NCI-H2107 treated with DMSO at 0.1 percent for 48 hours (cell line): ENCODE data around the gene ZNF488.

Experiments used
- DNase-seq: peaks from one replicate; lab custom pipeline; 2025; ENCODE audit not compliant: unreplicated experiment; lab: John Stamatoyannopoulos, UW

The ZNF488 gene

GRCh38 chr10:47332371-47332770 is 51.7 kb downstream of the ZNF488 start:
- DNase-seq = no peak

GRCh38 chr10:47331954-47332353 is 52.1 kb downstream of the ZNF488 start:
- no peak for DNase-seq

GRCh38 chr10:47331491-47331890 is 52.6 kb downstream of the ZNF488 start:
- DNase-seq = no peak

- DNase-seq = no peak
Measured at GRCh38 chr10:47330804-47331203, 53.3 kb downstream of the ZNF488 start.

- no peak for DNase-seq
Measured at GRCh38 chr10:47330366-47330765, 53.7 kb downstream of the ZNF488 start.

GRCh38 chr10:47329855-47330254 is 54.2 kb downstream of the ZNF488 start:
- DNase-seq = no peak

DNA sequence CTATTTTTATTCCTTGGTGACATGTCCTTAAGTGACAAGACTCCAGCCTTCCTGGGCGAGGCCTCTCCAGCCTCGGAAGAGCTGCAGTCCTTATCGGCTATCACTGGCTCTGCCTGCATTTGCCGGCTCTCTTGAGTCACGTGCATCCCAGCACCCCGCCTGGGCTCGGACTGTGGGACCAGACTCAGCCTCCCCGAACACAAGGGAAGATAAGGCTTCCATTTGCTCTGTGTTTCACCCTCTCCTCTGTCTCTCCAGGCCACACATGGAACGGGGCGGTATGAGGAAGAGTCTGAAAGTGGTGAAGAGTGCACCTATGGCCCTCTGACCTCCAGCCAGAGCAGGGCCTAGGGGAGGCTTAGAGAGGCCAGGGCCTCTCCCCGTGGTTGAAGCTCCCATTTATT is 57.2 kb downstream of the ZNF488 start:
- no peak for DNase-seq

DNA sequence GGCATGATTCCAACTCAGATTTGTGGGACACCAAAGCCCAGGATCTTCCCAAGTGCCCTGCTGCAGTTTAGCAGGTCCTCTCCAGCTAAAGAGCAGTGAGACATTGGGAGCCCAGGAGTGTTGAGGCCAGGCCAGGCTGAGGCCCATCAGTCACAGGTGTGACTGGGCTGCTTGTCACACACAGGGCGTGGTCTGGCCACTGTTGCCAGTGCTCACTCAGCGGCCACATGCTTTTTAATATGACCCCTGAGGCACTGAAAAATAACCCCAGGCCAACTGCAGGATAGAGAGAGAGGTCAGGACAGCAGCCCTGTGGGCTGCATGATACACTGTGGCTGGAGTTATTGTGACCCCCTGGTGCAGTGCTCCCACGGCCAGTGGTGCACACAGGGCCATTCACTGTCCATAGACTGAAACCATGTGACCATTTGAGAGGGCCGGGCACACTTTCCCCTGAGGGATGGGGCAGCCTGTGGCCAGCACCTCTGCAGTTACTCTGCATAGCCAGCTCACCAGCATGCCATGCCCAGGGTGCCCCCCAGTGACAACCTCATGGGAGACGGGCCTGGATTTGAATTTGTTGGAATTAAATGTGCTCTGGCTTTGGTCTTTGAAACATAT is 57.7 kb downstream of the ZNF488 start:
- no peak for DNase-seq

DNA sequence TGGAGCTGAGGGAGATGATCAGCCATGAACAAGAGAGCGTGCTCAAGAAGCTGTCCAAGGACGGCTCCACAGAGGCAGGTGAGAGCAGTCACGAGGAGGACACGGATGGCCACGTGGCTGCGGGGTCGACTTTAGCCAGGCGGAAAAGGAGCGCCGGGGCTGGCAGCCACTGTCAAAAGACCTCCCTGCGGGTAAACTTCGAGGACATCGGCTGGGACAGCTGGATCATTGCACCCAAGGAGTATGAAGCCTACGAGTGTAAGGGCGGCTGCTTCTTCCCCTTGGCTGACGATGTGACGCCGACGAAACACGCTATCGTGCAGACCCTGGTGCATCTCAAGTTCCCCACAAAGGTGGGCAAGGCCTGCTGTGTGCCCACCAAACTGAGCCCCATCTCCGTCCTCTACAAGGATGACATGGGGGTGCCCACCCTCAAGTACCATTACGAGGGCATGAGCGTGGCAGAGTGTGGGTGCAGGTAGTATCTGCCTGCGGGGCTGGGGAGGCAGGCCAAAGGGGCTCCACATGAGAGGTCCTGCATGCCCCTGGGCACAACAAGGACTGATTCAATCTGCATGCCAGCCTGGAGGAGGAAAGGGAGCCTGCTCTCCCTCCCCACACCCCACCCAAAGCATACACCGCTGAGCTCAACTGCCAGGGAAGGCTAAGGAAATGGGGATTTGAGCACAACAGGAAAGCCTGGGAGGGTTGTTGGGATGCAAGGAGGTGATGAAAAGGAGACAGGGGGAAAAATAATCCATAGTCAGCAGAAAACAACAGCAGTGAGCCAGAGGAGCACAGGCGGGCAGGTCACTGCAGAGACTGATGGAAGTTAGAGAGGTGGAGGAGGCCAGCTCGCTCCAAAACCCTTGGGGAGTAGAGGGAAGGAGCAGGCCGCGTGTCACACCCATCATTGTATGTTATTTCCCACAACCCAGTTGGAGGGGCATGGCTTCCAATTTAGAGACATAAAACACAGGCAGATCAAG is 58.5 kb downstream of the ZNF488 start:
- DNase-seq = no peak

- DNase-seq = no peak
Measured at GRCh38 chr10:47323636-47324296, 60.3 kb downstream of the ZNF488 start.

- no peak for DNase-seq
Measured at GRCh38 chr10:47323087-47323486, 61.0 kb downstream of the ZNF488 start.

DNA sequence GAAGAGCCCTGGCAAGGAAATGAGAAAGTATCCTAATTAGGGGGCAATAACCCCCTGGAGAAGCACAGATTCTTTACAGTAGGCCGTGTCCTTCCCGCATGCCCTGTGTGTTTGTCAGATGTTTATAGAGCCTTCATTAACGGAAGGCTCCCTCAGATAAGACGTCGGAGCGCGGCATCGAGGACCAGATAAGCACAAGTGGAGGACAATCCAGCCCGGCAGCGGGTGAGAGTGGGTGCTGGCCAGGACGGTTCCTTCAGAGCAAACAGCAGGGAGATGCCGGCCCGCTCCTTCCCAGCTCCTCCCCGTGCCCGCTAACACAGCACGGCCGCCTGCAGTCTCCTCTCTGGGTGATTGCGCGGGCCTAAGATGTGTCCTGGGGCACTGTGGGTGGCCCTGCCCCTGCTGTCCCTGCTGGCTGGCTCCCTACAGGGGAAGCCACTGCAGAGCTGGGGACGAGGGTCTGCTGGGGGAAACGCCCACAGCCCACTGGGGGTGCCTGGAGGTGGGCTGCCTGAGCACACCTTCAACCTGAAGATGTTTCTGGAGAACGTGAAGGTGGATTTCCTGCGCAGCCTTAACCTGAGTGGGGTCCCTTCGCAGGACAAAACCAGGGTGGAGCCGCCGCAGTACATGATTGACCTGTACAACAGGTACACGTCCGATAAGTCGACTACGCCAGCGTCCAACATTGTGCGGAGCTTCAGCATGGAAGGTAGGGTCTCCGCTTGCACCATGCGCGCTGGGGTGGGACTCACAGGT is 61.6 kb downstream of the ZNF488 start, which contains the start of gene GDF2:
Gene GDF2, plus strand, starts transcription at position 155 of the 762 bp plus-strand sequence. Its CDS starts 215 bp downstream, at position 370.
- DNase-seq = no peak

- no peak for DNase-seq
Measured at GRCh38 chr10:47321521-47322195, 62.4 kb downstream of the ZNF488 start.

DNA sequence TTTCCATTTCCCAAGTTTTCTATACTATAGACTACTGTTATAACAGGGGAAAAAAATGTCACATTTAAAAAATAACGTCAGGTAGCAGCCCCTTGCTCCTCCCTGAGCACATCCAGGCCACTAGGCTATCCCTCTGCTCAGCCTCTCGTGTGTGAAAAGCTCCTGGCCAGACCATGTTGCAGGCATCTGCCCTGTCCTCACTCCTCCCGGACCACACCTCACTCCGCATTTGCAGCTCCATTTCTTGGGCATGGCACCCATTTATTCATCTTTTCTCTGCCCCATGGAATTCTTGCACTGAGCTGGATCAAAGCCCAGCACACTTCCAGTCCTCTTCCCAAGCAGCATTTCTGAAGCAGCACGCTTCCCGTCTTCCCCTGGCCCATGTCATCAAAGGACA is 63.3 kb downstream of the ZNF488 start:
- no peak for DNase-seq

DNA sequence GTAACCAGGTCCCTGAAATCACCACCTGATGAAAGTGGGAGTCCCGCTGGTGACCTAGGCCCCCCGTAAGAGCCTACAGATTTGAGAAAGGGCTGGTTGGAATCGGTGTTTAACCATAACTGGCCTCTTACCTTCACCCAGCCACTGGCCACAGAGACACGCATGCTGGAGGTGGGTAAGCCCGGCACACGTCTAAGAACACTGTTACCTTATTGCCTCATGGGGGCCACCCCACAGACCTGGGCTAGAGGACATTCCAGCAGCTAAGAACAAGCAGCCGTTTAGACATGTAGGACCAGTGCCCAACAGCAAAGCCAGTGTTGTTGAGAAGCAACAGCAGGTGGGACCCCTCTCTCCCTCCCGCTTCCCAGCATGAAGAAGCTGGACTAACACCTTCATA is 64.3 kb downstream of the ZNF488 start:
- no peak for DNase-seq

DNA sequence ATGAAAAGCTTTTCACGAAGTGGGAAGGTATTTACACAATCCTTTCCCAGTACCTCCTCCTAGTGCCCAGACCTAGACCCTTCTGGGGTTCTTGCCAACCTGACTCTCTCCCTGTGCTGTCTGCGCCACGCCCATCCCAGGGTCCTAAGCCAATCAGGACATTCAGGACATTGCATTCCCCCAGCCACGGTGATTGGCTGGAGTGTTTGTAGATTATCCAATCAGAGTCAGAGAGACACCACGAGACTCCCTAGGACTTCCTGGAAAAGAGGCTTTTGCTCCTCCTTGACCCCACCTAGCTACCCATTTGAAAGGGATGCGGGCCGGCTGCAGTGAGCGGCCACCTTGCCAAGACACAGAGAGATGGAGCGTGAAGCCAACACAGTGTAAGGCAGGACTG is 65.4 kb downstream of the ZNF488 start:
- DNase-seq = no peak

DNA sequence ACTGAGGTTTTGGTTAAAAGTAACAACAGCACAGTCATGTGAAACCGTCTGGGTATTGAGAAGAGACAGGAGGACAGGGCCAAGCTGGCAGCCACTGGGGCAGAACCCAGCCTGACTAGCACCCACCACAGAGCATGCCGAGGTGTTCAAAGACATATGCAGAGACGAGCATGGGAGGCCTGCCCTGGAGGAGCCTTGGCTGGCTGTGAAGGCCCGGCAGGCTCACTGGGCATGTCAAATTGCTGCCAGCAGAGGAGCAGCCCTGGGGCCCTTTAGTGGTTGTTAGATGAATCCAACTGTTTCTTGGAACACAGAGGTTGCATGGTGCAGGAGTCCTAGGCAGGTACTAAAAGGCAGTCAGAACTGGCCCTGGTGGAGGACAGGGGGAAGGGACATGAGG is 66.8 kb downstream of the ZNF488 start:
- no peak for DNase-seq

GRCh38 chr10:47316131-47316530 is 68.0 kb downstream of the ZNF488 start:
- DNase-seq = no peak
